Measurements from ENCODE around the gene ZSWIM9.
"Not testable (repeated sequence)": the region's sequence is repeated elsewhere in the genome, so short reads cannot be mapped to it uniquely, and the experiment has no call there.

Gene ZSWIM9

DNA sequence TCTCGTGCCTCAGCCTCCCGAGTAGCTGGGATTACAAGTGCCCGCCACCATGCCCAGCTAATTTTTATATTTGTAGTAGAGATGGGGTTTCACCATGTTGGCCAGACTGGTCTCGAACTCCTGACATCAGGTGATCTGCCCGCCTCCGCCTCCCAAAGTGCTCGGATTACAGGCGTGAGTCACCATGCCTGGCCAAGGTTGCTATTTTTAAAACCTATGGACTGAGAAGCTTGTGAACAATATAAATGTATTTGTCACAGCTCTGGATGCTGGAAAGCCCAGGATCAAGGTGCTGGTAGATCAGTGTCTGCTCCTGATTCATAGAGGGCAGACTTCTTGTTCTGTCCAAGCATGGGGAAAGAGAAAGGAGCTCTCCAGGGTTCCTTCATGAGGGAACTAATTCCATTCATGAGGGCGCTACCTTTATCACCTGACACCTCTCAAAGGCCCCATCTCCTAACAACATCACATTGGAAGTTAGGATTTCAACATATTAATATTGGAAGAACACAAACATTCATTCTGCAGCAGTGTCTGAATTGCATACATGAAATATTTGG lies 69.2 kb downstream of the ZSWIM9 start:
- Histone ChIP-seq H3K4me1 (ENCODE audit: control insufficient read depth, insufficient read depth, low read length) (no peaks in the 10 kb centered on the region), H3K4me3 (ENCODE audit: low read length) (no peak overlapping the region), H3K36me3 (ENCODE audit: control insufficient read depth, insufficient read depth, low read length) (peaks cover 13% of the 10 kb centered on the region), H3K9ac (ENCODE audit: low read length) (no peak overlapping the region), H3K27ac (ENCODE audit: low read depth, low read length) (no peak overlapping the region), H3K27me3 (ENCODE audit: control insufficient read depth, insufficient read depth, low read length) (no peaks in the 10 kb centered on the region)

GRCh38 chr19:48241771-48242170 lies 71.3 kb downstream of the ZSWIM9 start:
- not testable (repeated sequence) for H3K27ac ChIP-seq (ENCODE audit: low read depth, low read length); H3K4me3 ChIP-seq (ENCODE audit: low read length); H3K4me1 ChIP-seq (ENCODE audit: control insufficient read depth, insufficient read depth, low read length); H3K27me3 ChIP-seq (ENCODE audit: control insufficient read depth, insufficient read depth, low read length); H3K9ac ChIP-seq (ENCODE audit: low read length)
- peaks cover 11% of the 10 kb centered on the region for H3K36me3 ChIP-seq (ENCODE audit: control insufficient read depth, insufficient read depth, low read length)

- H3K27ac ChIP-seq (ENCODE audit: low read depth, low read length), result no peak overlapping the region
- H3K4me3 ChIP-seq (ENCODE audit: low read length), result no peak overlapping the region
- no peaks in the 10 kb centered on the region for H3K4me1 ChIP-seq (ENCODE audit: control insufficient read depth, insufficient read depth, low read length)
- H3K36me3 ChIP-seq (ENCODE audit: control insufficient read depth, insufficient read depth, low read length), result peaks cover 6% of the 10 kb centered on the region
- no peaks in the 10 kb centered on the region for H3K27me3 ChIP-seq (ENCODE audit: control insufficient read depth, insufficient read depth, low read length)
- no peak overlapping the region for H3K9ac ChIP-seq (ENCODE audit: low read length)
These were observed 73.8 kb downstream of the ZSWIM9 start for GRCh38 chr19:48244281-48244680.

- Histone ChIP-seq H3K4me3 (ENCODE audit: low read length) (no peak overlapping the region), H3K9ac (ENCODE audit: low read length) (no peak overlapping the region), H3K4me1 (ENCODE audit: control insufficient read depth, insufficient read depth, low read length) (no peaks in the 10 kb centered on the region), H3K27ac (ENCODE audit: low read depth, low read length) (no peak overlapping the region), H3K36me3 (ENCODE audit: control insufficient read depth, insufficient read depth, low read length) (no peaks in the 10 kb centered on the region), H3K27me3 (ENCODE audit: control insufficient read depth, insufficient read depth, low read length) (no peaks in the 10 kb centered on the region)
These were observed 75.6 kb downstream of the ZSWIM9 start for GRCh38 chr19:48246101-48246500.

GRCh38 chr19:48247212-48247611 lies 76.7 kb downstream of the ZSWIM9 start:
- H3K27me3 ChIP-seq (ENCODE audit: control insufficient read depth, insufficient read depth, low read length), result no peaks in the 10 kb centered on the region
- H3K27ac ChIP-seq (ENCODE audit: low read depth, low read length), result no peak overlapping the region
- H3K4me1 ChIP-seq (ENCODE audit: control insufficient read depth, insufficient read depth, low read length), result no peaks in the 10 kb centered on the region
- H3K4me3 ChIP-seq (ENCODE audit: low read length), result no peak overlapping the region
- no peaks in the 10 kb centered on the region for H3K36me3 ChIP-seq (ENCODE audit: control insufficient read depth, insufficient read depth, low read length)
- H3K9ac ChIP-seq (ENCODE audit: low read length), result no peak overlapping the region

Measured in rectal smooth muscle tissue (tissue), 1 donor.